GM12878 (cell line): ENCODE measurements around the gene AQP5. TPM values are rescaled to one million over a fixed set of nuclear protein-coding genes. Genes with fewer than 3 reads are reported as not detected.

Experiments
- REST ChIP-seq: IDR thresholded peaks from 2 replicates; pipeline ENCODE4 v1.6.1; 2012; ENCODE audit warnings: mild to moderate bottlenecking, low read depth, low read length
- TAF1 ChIP-seq: IDR thresholded peaks from 2 replicates; pipeline ENCODE4 v1.6.1; 2011; ENCODE audit warnings: mild to moderate bottlenecking, low read depth, low read length, borderline replicate concordance
- polyA plus RNA-seq, 11 experiments: library from polyadenylated mRNA; depleted of rRNA in 4 of 11; unstranded in 6 of 11; stranded (reverse) in 5 of 11; fragments of >200 nt; fragmentation: Nextera tagmentation in 4 of 11; fragmentation: Illumina TruSeq in 1 of 11; extraction: Ambion mirVana in 4 of 11; extraction: Trizol in 1 of 11; gene quantifications; 1 replicate in 1 of 11; 2 replicates in 10 of 11; pipeline versions ENCODE4 v1.2.1 to v1.2.3, GENCODE V29; 2011 to 2016; ENCODE audit warnings: inconsistent platforms in 2 of 11, missing spikeins in 2 of 11, low read depth in 1 of 11
- total RNA-seq, 4 experiments: library from RNA; depleted of rRNA in 3 of 4; stranded (reverse); fragments of >200 nt in 3 of 4; fragmentation: Illumina TruSeq in 1 of 4; extraction: Trizol in 1 of 4; gene quantifications; 2 replicates each; pipeline versions ENCODE4 v1.2.1 to v1.2.3, GENCODE V29; 2013 to 2021

The AQP5 gene
- total and polyA plus RNA-seq, 10 of the 15 experiments (the other 5 are each of a cell fraction or from before 2014, with no cell fraction given) = not detected

- no peak for TF ChIP-seq TAF1
- TF ChIP-seq REST = no peak
Measured at GRCh38 chr12:50014342-50014741, 52.7 kb downstream of the AQP5 start (continued).

Other genes starting within 250 kb of the AQP5 start
Only the 7 nearest of the 12 such genes appear.
- gene BCDIN3D, start 118.8 kb upstream of the AQP5 start, total RNA-seq (2014; rRNA removed) = 5.8 and 6.0 TPM in 2 replicates
- 6.2 and 6.4 TPM in 2 replicates for gene BCDIN3D, start 118.8 kb upstream of the AQP5 start, total RNA-seq (2014; rRNA removed; fragmentation: Illumina TruSeq; extraction: Trizol)
- gene BCDIN3D, start 118.8 kb upstream of the AQP5 start, total RNA-seq (2021) = 5.6 and 7.1 TPM in 2 replicates
- gene BCDIN3D, start 118.8 kb upstream of the AQP5 start, polyA plus RNA-seq (2011; rRNA removed) = 3.7 and 4.1 TPM in 2 replicates
- 6.7 and 7.8 TPM in 2 replicates for gene BCDIN3D, start 118.8 kb upstream of the AQP5 start, polyA plus RNA-seq (2014; fragmentation: Illumina TruSeq; extraction: Trizol)
- gene BCDIN3D, start 118.8 kb upstream of the AQP5 start, polyA plus RNA-seq (2014; fragmentation: Nextera tagmentation; extraction: Ambion mirVana) = 1 to 10 TPM; 5.5 to 6.3 TPM
- 4.7 and 7.2 TPM in 2 replicates for gene BCDIN3D, start 118.8 kb upstream of the AQP5 start, polyA plus RNA-seq (2014; rRNA removed)
- gene BCDIN3D, start 118.8 kb upstream of the AQP5 start, polyA plus RNA-seq (2016; fragmentation: Nextera tagmentation; extraction: Ambion mirVana) = 1 to 10 TPM; 6.5 to 6.8 TPM
- not detected in 2 replicates for gene FAIM2, start 58.0 kb upstream of the AQP5 start, total RNA-seq (2014; rRNA removed)
- gene FAIM2, start 58.0 kb upstream of the AQP5 start, total RNA-seq (2014; rRNA removed; fragmentation: Illumina TruSeq; extraction: Trizol) = not detected in 2 replicates
- gene FAIM2, start 58.0 kb upstream of the AQP5 start, total RNA-seq (2021) = not detected in 2 replicates
- gene FAIM2, start 58.0 kb upstream of the AQP5 start, polyA plus RNA-seq (2011; rRNA removed) = not detected in 2 replicates
- not detected in 2 replicates for gene FAIM2, start 58.0 kb upstream of the AQP5 start, polyA plus RNA-seq (2014; fragmentation: Illumina TruSeq; extraction: Trizol)
- not detected for gene FAIM2, start 58.0 kb upstream of the AQP5 start, polyA plus RNA-seq (2014; fragmentation: Nextera tagmentation; extraction: Ambion mirVana)
- not detected in 2 replicates for gene FAIM2, start 58.0 kb upstream of the AQP5 start, polyA plus RNA-seq (2014; rRNA removed)
- gene FAIM2, start 58.0 kb upstream of the AQP5 start, polyA plus RNA-seq (2016; fragmentation: Nextera tagmentation; extraction: Ambion mirVana) = not detected
- not detected in 2 replicates for gene AQP2, start 11.1 kb upstream of the AQP5 start, total RNA-seq (2014; rRNA removed)
- not detected in 2 replicates for gene AQP2, start 11.1 kb upstream of the AQP5 start, total RNA-seq (2014; rRNA removed; fragmentation: Illumina TruSeq; extraction: Trizol)
- gene AQP2, start 11.1 kb upstream of the AQP5 start, total RNA-seq (2021) = not detected in 2 replicates
- gene AQP2, start 11.1 kb upstream of the AQP5 start, polyA plus RNA-seq (2011; rRNA removed) = not detected in 2 replicates
- not detected in 2 replicates for gene AQP2, start 11.1 kb upstream of the AQP5 start, polyA plus RNA-seq (2014; fragmentation: Illumina TruSeq; extraction: Trizol)
- gene AQP2, start 11.1 kb upstream of the AQP5 start, polyA plus RNA-seq (2014; fragmentation: Nextera tagmentation; extraction: Ambion mirVana) = not detected
- not detected in 2 replicates for gene AQP2, start 11.1 kb upstream of the AQP5 start, polyA plus RNA-seq (2014; rRNA removed)
- not detected for gene AQP2, start 11.1 kb upstream of the AQP5 start, polyA plus RNA-seq (2016; fragmentation: Nextera tagmentation; extraction: Ambion mirVana)
- gene AQP6, start 11.1 kb downstream of the AQP5 start, total RNA-seq (2014; rRNA removed) = not detected in 2 replicates
- not detected in 2 replicates for gene AQP6, start 11.1 kb downstream of the AQP5 start, total RNA-seq (2014; rRNA removed; fragmentation: Illumina TruSeq; extraction: Trizol)
- gene AQP6, start 11.1 kb downstream of the AQP5 start, total RNA-seq (2021) = not detected in 2 replicates
- not detected in 2 replicates for gene AQP6, start 11.1 kb downstream of the AQP5 start, polyA plus RNA-seq (2011; rRNA removed)
- not detected in 2 replicates for gene AQP6, start 11.1 kb downstream of the AQP5 start, polyA plus RNA-seq (2014; fragmentation: Illumina TruSeq; extraction: Trizol)
- gene AQP6, start 11.1 kb downstream of the AQP5 start, polyA plus RNA-seq (2014; fragmentation: Nextera tagmentation; extraction: Ambion mirVana) = not detected
- gene AQP6, start 11.1 kb downstream of the AQP5 start, polyA plus RNA-seq (2014; rRNA removed) = not detected in 2 replicates
- gene AQP6, start 11.1 kb downstream of the AQP5 start, polyA plus RNA-seq (2016; fragmentation: Nextera tagmentation; extraction: Ambion mirVana) = not detected
- gene RACGAP1, start 63.6 kb downstream of the AQP5 start, total RNA-seq (2014; rRNA removed) = 68.3 and 76.5 TPM in 2 replicates
- gene RACGAP1, start 63.6 kb downstream of the AQP5 start, total RNA-seq (2014; rRNA removed; fragmentation: Illumina TruSeq; extraction: Trizol) = 74.2 and 75.9 TPM in 2 replicates
- 87.9 and 95.5 TPM in 2 replicates for gene RACGAP1, start 63.6 kb downstream of the AQP5 start, total RNA-seq (2021)
- gene RACGAP1, start 63.6 kb downstream of the AQP5 start, polyA plus RNA-seq (2011; rRNA removed) = 86.0 and 113 TPM in 2 replicates
- 82.0 and 93.1 TPM in 2 replicates for gene RACGAP1, start 63.6 kb downstream of the AQP5 start, polyA plus RNA-seq (2014; fragmentation: Illumina TruSeq; extraction: Trizol)
- gene RACGAP1, start 63.6 kb downstream of the AQP5 start, polyA plus RNA-seq (2014; fragmentation: Nextera tagmentation; extraction: Ambion mirVana) = 10 to 100 TPM; 32.4 to 40.7 TPM
- 47.3 and 59.2 TPM in 2 replicates for gene RACGAP1, start 63.6 kb downstream of the AQP5 start, polyA plus RNA-seq (2014; rRNA removed)
- 10 to 100 TPM; 78.2 TPM for gene RACGAP1, start 63.6 kb downstream of the AQP5 start, polyA plus RNA-seq (2016; fragmentation: Nextera tagmentation; extraction: Ambion mirVana)
- gene ASIC1, start 95.7 kb downstream of the AQP5 start, total RNA-seq (2014; rRNA removed) = 0.05 and 0.28 TPM in 2 replicates
- not detected in 2 replicates for gene ASIC1, start 95.7 kb downstream of the AQP5 start, total RNA-seq (2014; rRNA removed; fragmentation: Illumina TruSeq; extraction: Trizol)
- gene ASIC1, start 95.7 kb downstream of the AQP5 start, total RNA-seq (2021) = 0.13 and 0.26 TPM in 2 replicates
- 0.14 and 0.27 TPM in 2 replicates for gene ASIC1, start 95.7 kb downstream of the AQP5 start, polyA plus RNA-seq (2011; rRNA removed)
- 0.08 and 0.09 TPM in 2 replicates for gene ASIC1, start 95.7 kb downstream of the AQP5 start, polyA plus RNA-seq (2014; fragmentation: Illumina TruSeq; extraction: Trizol)
- gene ASIC1, start 95.7 kb downstream of the AQP5 start, polyA plus RNA-seq (2014; fragmentation: Nextera tagmentation; extraction: Ambion mirVana) = under 1 TPM in 1 of 2 experiments, not detected in 1; 0.02 TPM
- gene ASIC1, start 95.7 kb downstream of the AQP5 start, polyA plus RNA-seq (2014; rRNA removed) = 0.01 and 0.15 TPM in 2 replicates
- not detected for gene ASIC1, start 95.7 kb downstream of the AQP5 start, polyA plus RNA-seq (2016; fragmentation: Nextera tagmentation; extraction: Ambion mirVana)
- 83.2 and 90.4 TPM in 2 replicates for gene SMARCD1, start 123.5 kb downstream of the AQP5 start, total RNA-seq (2014; rRNA removed)
- 46.6 and 51.7 TPM in 2 replicates for gene SMARCD1, start 123.5 kb downstream of the AQP5 start, total RNA-seq (2014; rRNA removed; fragmentation: Illumina TruSeq; extraction: Trizol)
- 78.7 and 90.1 TPM in 2 replicates for gene SMARCD1, start 123.5 kb downstream of the AQP5 start, total RNA-seq (2021)
- 38.7 and 67.2 TPM in 2 replicates for gene SMARCD1, start 123.5 kb downstream of the AQP5 start, polyA plus RNA-seq (2011; rRNA removed)
- 92.4 and 96.2 TPM in 2 replicates for gene SMARCD1, start 123.5 kb downstream of the AQP5 start, polyA plus RNA-seq (2014; fragmentation: Illumina TruSeq; extraction: Trizol)
- 1 to 10 TPM; 1.4 to 2.9 TPM for gene SMARCD1, start 123.5 kb downstream of the AQP5 start, polyA plus RNA-seq (2014; fragmentation: Nextera tagmentation; extraction: Ambion mirVana)
- gene SMARCD1, start 123.5 kb downstream of the AQP5 start, polyA plus RNA-seq (2014; rRNA removed) = 66.1 and 97.4 TPM in 2 replicates
- 10 to 100 TPM; 12.6 to 13.4 TPM for gene SMARCD1, start 123.5 kb downstream of the AQP5 start, polyA plus RNA-seq (2016; fragmentation: Nextera tagmentation; extraction: Ambion mirVana)